SIG-M5 treated with dmso at 0.1 percent for 504 hours (cell line): Measurements from ENCODE around the gene RIMBP2.
"Not testable (repeated sequence)": the region's sequence is repeated elsewhere in the genome, so short reads cannot be mapped to it uniquely, and the experiment has no call there.

Experiments
- DNase-seq: peaks from one replicate; lab custom pipeline; 2025; ENCODE audit not compliant: unreplicated experiment; lab: John Stamatoyannopoulos, UW

Gene RIMBP2

GRCh38 chr12:130706311-130706710 is 9.8 kb downstream of the RIMBP2 start:
- no peak for DNase-seq

GRCh38 chr12:130705178-130705822 is 10.8 kb downstream of the RIMBP2 start:
- no peak for DNase-seq

- no peak for DNase-seq
Observed at GRCh38 chr12:130704606-130705005, 11.5 kb downstream of the RIMBP2 start.

GRCh38 chr12:130703733-130704375 is 12.2 kb downstream of the RIMBP2 start:
- DNase-seq = no peak

GRCh38 chr12:130702966-130703732 is 12.9 kb downstream of the RIMBP2 start:
- DNase-seq = no peak

- no peak for DNase-seq
Observed at GRCh38 chr12:130701402-130701744, 14.7 kb downstream of the RIMBP2 start.

- DNase-seq = no peak
Observed at GRCh38 chr12:130700492-130701401, 15.4 kb downstream of the RIMBP2 start.

GRCh38 chr12:130698106-130698505 is 18.0 kb downstream of the RIMBP2 start:
- DNase-seq = no peak

GRCh38 chr12:130696379-130697100 is 19.6 kb downstream of the RIMBP2 start:
- DNase-seq = no peak

- DNase-seq = no peak
Observed at GRCh38 chr12:130695061-130695460, 21.0 kb downstream of the RIMBP2 start.

- no peak for DNase-seq
Observed at GRCh38 chr12:130689408-130690405, 26.4 kb downstream of the RIMBP2 start.

GRCh38 chr12:130688999-130689398 is 27.1 kb downstream of the RIMBP2 start:
- not testable (repeated sequence) for DNase-seq

GRCh38 chr12:130687796-130688778 is 28.0 kb downstream of the RIMBP2 start:
- no peak for DNase-seq

- DNase-seq = no peak
Observed at GRCh38 chr12:130687190-130687589, 28.9 kb downstream of the RIMBP2 start.

- no peak for DNase-seq
Observed at GRCh38 chr12:130686511-130686991, 29.5 kb downstream of the RIMBP2 start.

- no peak for DNase-seq
Observed at GRCh38 chr12:130685850-130686249, 30.2 kb downstream of the RIMBP2 start.

GRCh38 chr12:130685250-130685787 is 30.8 kb downstream of the RIMBP2 start:
- no peak for DNase-seq

- no peak for DNase-seq
Observed at GRCh38 chr12:130683811-130684210, 32.3 kb downstream of the RIMBP2 start.
